Gastroesophageal sphincter (tissue), 4 donors: ENCODE results near the gene CD34. TPM values are rescaled to one million over a fixed set of nuclear protein-coding genes. Genes with fewer than 3 reads are reported as not detected.
"Not testable (repeated sequence)": the region's sequence is repeated elsewhere in the genome, so short reads cannot be mapped to it uniquely, and the experiment has no call there.

Source experiments
- ATAC-seq: fragments of 150-250 bp; one replicate; pipeline ENCODE4 v1.9.1; 2016; ENCODE audit warnings: mild to moderate bottlenecking, moderate library complexity
- H3K27ac ChIP-seq, 4 donors: fragments of 200-600 bp; sonication (generic) in 3 of 4; 1 replicate in 3 of 4; 2 replicates in 1 of 4; pipeline ENCODE4 v1.5.1; 2016 to 2019
- H3K27me3 ChIP-seq: fragments of 200-600 bp; sonication (generic); one replicate; pipeline ENCODE4 v1.5.1; 2019
- H3K36me3 ChIP-seq, 2 donors: fragments of 200-600 bp; sonication (generic); one replicate each; pipeline ENCODE4 v1.5.1; 2019; ENCODE audit warnings: control low read depth in 1 of 2
- H3K4me1 ChIP-seq, 3 donors: fragments of 200-600 bp; sonication (generic); 1 replicate in 2 of 3; 2 replicates in 1 of 3; pipeline ENCODE4 v1.5.1; 2016 to 2019; ENCODE audit warnings: control low read depth in 2 of 3
- H3K4me3 ChIP-seq, 2 donors: fragments of 200-600 bp; sonication (generic); one replicate each; pipeline ENCODE4 v1.5.1; 2019; ENCODE audit warnings: mild to moderate bottlenecking in 1 of 2, moderate library complexity in 1 of 2
- H3K9me3 ChIP-seq, 3 donors: fragments of 200-600 bp; sonication (generic); one replicate each; pipeline ENCODE4 v1.5.1; 2017 to 2019; ENCODE audit warnings: control low read depth in 2 of 3
- EP300 ChIP-seq: sonication (generic); formaldehyde crosslinking; IDR thresholded peaks from one replicate; pipeline ENCODE4 v1.6.1; 2017; ENCODE audit warnings: antibody characterized with exemption, mild to moderate bottlenecking
- POLR2A ChIP-seq, 2 donors: fragments of 450-650 bp; IDR thresholded peaks; one replicate each; pipeline ENCODE4 v1.6.1; 2017; ENCODE audit warnings: antibody characterized with exemption in 2 of 2, mild to moderate bottlenecking in 2 of 2, moderate library complexity in 1 of 2
- POLR2AphosphoS5 ChIP-seq: sonication (generic); formaldehyde crosslinking; IDR thresholded peaks from one replicate; pipeline ENCODE4 v1.6.1; 2017; ENCODE audit warnings: antibody characterized with exemption
- WGBS, 2 donors: methylation state at CpG; one replicate each; pipeline ENCODE4 v1.1.5; 2018; ENCODE audit warnings: low coverage in 1 of 2; 5-methylcytosine and 5-hydroxymethylcytosine counted together
- total RNA-seq, 4 donors: library from RNA; depleted of rRNA; stranded (reverse); fragments of >200 nt; gene quantifications; one replicate each; pipeline ENCODE4 v1.1.0, GENCODE V29; 2016
- TF ChIP-seq, protein P1 (sequence below), 4 experiments: fragments of 200-600 bp in 2 of 4; fragments of 450-650 bp in 2 of 4; sonication (generic) in 1 of 4; IDR thresholded peaks; one replicate each; pipeline ENCODE4 v1.5.1; 2017 to 2019; ENCODE audit warnings: antibody characterized with exemption in 4 of 4, mild to moderate bottlenecking in 2 of 4, moderate library complexity in 2 of 4

CD34 gene
- total RNA-seq, 4 donors from 2014 or later, result 38.9 to 114 (median 62.1) TPM

DNA sequence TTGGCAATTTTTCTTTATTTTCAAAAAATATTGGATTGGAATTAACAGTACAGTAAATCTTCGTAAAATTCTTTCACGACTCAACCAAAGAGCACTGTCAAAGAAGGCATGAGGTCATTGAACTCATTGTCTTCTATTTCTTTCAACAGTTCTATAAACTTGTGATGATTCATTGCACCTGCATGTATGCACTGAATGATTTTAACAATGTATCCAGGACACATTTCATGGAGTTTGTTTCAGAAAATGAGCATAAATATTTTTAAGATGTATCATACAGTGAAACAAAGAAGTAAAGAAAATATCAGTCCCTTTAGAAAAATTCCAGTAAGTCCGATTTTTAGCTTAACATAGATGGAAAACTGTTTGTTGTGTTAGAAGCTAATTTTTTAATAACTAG is 33.6 kb upstream of the CD34 start:
- TF ChIP-seq, protein P1, sequence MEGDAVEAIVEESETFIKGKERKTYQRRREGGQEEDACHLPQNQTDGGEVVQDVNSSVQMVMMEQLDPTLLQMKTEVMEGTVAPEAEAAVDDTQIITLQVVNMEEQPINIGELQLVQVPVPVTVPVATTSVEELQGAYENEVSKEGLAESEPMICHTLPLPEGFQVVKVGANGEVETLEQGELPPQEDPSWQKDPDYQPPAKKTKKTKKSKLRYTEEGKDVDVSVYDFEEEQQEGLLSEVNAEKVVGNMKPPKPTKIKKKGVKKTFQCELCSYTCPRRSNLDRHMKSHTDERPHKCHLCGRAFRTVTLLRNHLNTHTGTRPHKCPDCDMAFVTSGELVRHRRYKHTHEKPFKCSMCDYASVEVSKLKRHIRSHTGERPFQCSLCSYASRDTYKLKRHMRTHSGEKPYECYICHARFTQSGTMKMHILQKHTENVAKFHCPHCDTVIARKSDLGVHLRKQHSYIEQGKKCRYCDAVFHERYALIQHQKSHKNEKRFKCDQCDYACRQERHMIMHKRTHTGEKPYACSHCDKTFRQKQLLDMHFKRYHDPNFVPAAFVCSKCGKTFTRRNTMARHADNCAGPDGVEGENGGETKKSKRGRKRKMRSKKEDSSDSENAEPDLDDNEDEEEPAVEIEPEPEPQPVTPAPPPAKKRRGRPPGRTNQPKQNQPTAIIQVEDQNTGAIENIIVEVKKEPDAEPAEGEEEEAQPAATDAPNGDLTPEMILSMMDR (IDR thresholded peaks at IDR 0.05), result no peak
- TF ChIP-seq POLR2A (IDR thresholded peaks at IDR 0.05), result no peak
- TF ChIP-seq EP300, result no peak
- no peak for TF ChIP-seq POLR2AphosphoS5
- H3K27me3 ChIP-seq, result no peaks in the 10 kb centered on the region
- no peaks in the 10 kb centered on the region for H3K36me3 ChIP-seq
- peaks cover 0 to 14% (median 0%) of the 10 kb centered on the region in 3 donors for H3K4me1 ChIP-seq
- no peaks in the 10 kb centered on the region for H3K9me3 ChIP-seq
- H3K4me3 ChIP-seq, result no peak overlapping the region
- no peak for ATAC-seq
- H3K27ac ChIP-seq, result no peak overlapping the region
- 72 to 83% methylated on average over 3 of the region's 3 CpGs for WGBS, 2 donors

GRCh38 chr1:207942337-207942741 is 31.4 kb upstream of the CD34 start:
- ATAC-seq, result peak; percentile 27
- 45 to 75% methylated on average over 1 to 4 of the region's 14 CpGs for WGBS, 2 donors
- not testable (repeated sequence) for H3K4me3 ChIP-seq, H3K9me3 ChIP-seq, H3K36me3 ChIP-seq, H3K27me3 ChIP-seq
- H3K27ac ChIP-seq, result peak overlapping the region; percentile 50 to 70 (median 56)
- peaks cover 0 to 14% (median 0%) of the 10 kb centered on the region in 3 donors for H3K4me1 ChIP-seq

DNA sequence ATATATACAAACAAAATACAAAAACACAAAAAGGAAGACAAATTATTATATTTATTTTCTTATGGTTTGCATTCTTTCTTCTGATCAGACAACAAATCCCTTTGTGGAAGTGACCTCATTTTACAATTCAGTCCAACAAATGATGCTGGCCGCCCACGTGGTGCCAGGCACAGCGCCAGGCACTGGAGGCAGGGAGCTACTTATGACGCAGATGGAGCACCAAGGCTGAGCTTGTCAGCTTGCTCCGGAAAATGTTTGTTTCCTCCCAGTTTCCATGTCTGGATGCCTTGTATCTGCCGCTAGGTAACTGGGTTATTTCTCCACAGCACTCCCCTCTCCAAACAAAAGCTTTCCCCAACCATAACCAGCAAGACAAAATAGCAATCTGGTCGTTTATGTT is 30.7 kb upstream of the CD34 start:
- H3K9me3 ChIP-seq, result no peaks in the 10 kb centered on the region
- WGBS, 2 donors, result 23 to 25% methylated on average over 7 of the region's 7 CpGs
- H3K4me3 ChIP-seq, result no peak overlapping the region
- H3K27ac ChIP-seq, result peak overlapping the region in 3 of 4 donors; percentile 52 to 70 (median 61)
- ATAC-seq, result peak; percentile 94
- H3K36me3 ChIP-seq, result no peaks in the 10 kb centered on the region
- TF ChIP-seq POLR2A (IDR thresholded peaks at IDR 0.05) (no peak), EP300 (no peak), POLR2AphosphoS5 (peak; percentile 36)
- TF ChIP-seq, protein P1 (IDR thresholded peaks at IDR 0.05), result no peak
- peaks cover 0 to 14% (median 0%) of the 10 kb centered on the region in 3 donors for H3K4me1 ChIP-seq
- no peaks in the 10 kb centered on the region for H3K27me3 ChIP-seq

GRCh38 chr1:207938016-207938415 is 27.1 kb upstream of the CD34 start:
- no peak overlapping the region for H3K27ac ChIP-seq
- 57 to 74% methylated on average over 1 of the region's 10 CpGs for WGBS, 2 donors
- H3K27me3 ChIP-seq, result no peaks in the 10 kb centered on the region
- no peaks in the 10 kb centered on the region for H3K36me3 ChIP-seq
- no peak for ATAC-seq
- TF ChIP-seq EP300 (no peak), POLR2A (IDR thresholded peaks at IDR 0.05) (no peak), POLR2AphosphoS5 (no peak)
- TF ChIP-seq, protein P1 (IDR thresholded peaks at IDR 0.05), result no peak
- peaks cover 0 to 14% (median 0%) of the 10 kb centered on the region in 3 donors for H3K4me1 ChIP-seq
- no peaks in the 10 kb centered on the region for H3K9me3 ChIP-seq
- no peak overlapping the region for H3K4me3 ChIP-seq

GRCh38 chr1:207937204-207937603 is 26.3 kb upstream of the CD34 start:
- no peak overlapping the region for H3K27ac ChIP-seq
- no peaks in the 10 kb centered on the region for H3K36me3 ChIP-seq
- ATAC-seq, result no peak
- no peak overlapping the region for H3K4me3 ChIP-seq
- TF ChIP-seq POLR2AphosphoS5 (no peak), EP300 (no peak), POLR2A (IDR thresholded peaks at IDR 0.05) (no peak)
- TF ChIP-seq, protein P1 (IDR thresholded peaks at IDR 0.05), result no peak
- peaks cover 0 to 12% (median 0%) of the 10 kb centered on the region in 3 donors for H3K4me1 ChIP-seq
- 73 to 79% methylated on average over 3 of the region's 3 CpGs for WGBS, 2 donors
- no peaks in the 10 kb centered on the region for H3K9me3 ChIP-seq
- H3K27me3 ChIP-seq, result no peaks in the 10 kb centered on the region
